NOMO-1 treated with dmso at 0.1 percent for 144 hours (cell line): ENCODE data around the gene PPP3CB.

Experiments
- DNase-seq: peaks from one replicate; lab custom pipeline; 2025; ENCODE audit not compliant: unreplicated experiment; lab: John Stamatoyannopoulos, UW

The PPP3CB gene

DNA sequence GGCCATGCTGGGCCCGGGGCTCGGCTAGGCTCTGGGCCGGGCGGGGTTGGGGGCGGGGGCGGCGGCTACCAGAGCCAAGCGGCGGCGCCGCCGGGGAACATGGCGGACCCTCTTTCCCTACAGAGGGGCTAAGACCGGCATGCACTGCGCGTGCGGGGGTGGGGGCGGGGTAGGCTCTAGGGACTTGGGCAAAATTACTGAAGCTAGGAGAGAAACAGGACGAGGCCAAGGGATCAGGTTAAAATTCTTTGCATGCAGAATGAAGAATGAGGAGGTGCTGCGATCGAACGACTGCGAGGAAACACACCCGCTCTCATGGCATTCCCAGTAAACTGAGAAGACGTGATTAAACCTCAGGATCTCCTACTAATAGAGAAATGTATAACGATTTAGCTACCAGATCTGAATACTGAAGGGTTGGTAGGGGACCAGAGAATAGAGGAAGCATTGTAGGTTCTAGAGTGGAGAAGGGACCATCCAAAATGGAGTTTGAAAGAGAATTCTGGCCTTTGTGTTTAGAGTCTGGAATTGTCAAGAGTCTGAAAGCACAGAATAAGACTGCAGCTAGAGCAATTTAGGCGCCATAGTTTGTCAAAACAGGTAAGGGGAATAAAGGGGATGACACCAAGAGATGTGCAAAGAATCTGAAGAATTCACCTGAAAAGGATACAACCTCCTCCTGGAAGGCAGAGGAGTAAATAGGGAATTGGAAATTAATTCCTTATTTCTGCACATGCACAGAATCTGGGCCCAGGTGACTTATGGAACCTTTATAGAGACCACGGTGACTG, at the start of gene PPP3CB:
Gene PPP3CB (minus strand): TSS at position 141 of the 791 bp plus-strand sequence. CDS start 135 bp downstream, at position 6.
- DNase-seq: peak; percentile 87

- DNase-seq: no peak
Observed at GRCh38 chr10:73545357-73545756, 49.5 kb upstream of the PPP3CB start.

DNA sequence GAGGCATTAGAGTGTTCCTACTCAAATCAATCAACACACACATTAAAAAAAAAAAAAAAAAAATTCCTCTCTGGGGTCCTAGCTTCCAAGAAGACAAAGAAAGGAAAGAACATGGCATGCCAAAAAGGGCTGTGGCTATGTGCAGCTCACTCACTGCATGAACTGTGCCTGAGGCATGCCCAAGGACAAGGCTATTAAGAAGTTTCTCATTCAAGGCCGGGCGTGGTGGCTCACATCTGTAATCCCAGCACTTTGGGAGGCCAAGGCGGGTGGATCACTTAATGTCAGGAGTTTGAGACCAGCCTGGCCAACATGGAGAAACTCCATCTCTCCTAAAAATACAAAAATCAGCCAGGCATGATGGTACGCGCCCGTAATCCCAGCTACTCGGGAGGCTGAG, 41.9 kb upstream of the PPP3CB start:
- no peak for DNase-seq

- DNase-seq: no peak
Observed at GRCh38 chr10:73537288-73537687, 41.5 kb upstream of the PPP3CB start.

DNA sequence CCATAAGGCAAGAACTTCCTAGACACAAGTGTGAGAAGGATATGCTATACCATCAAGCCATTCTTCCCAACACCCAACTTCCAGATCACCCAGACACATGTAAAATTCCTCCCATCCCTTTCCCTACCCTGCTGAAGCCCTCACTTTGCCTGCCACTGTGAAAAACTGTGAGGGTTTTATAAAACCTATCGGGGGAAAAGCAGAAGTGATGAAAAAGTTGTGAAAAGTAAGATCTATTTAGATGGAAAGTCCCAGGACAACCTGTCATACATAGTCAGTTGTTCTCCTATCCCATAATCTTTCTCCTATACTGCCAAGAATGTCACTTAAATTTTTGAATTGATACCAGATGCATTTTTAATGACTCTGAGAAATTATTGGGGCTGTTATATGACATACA, 39.0 kb upstream of the PPP3CB start:
- DNase-seq: no peak

- peak; percentile 64 for DNase-seq
Observed at GRCh38 chr10:73529089-73529832, 33.4 kb upstream of the PPP3CB start.

- DNase-seq: no peak
Observed at GRCh38 chr10:73522263-73522662, 26.4 kb upstream of the PPP3CB start.

DNA sequence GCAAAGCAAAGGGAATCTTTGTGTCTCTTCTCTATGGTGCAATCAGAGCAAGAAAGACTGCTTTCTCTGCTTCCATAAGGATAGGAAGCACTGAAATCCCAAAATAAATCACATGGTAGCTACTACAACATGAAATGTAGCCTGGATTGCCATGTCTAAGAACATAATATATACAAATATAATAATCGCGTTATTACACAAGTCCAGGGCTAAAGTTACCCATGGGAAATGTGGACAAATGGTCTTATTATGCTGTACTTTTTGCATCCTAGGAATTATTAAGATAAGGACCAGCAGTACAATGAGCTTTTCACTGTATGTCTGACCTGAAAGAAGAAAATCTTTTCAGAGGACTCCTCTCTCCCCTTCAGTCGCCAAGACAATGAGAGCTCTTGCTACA, 23.5 kb upstream of the PPP3CB start:
- no peak for DNase-seq

DNA sequence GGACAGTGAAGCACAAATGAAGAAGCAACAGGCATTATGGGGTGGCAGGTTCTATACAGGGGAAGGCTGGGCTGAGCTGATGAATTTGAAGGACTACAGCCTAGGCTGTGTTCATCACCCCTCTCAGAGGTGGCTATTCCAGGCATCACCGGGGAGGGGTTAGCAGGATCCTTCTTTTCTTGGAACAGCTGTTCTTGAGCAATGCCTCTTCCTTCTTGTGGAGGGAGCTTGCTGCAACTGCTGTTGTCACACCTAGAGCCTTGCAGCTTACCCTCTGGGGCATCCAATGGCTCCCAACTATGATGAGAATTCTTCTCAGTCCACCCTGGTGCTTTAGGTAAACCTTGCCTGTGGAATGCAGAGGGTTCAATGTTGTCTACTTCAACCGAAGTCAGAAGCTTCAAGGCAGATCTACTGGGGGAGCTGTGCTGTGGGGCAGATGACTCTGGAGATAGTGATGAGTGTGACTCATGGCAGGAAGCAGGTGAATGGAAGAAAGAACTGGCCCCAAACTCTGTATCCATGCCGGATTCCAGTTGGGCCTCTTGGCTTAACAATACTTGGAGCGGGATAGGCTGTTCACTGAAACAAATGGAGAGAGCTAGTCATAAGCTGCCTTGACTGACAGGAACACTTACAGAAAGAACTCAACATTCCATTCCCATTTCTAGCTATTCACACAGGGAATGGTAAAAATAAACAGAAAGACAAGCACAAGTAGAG, 21.5 kb upstream of the PPP3CB start:
- no peak for DNase-seq

- DNase-seq: no peak
Observed at GRCh38 chr10:73512207-73512743, 16.5 kb upstream of the PPP3CB start.

GRCh38 chr10:73509695-73510094, 13.9 kb upstream of the PPP3CB start:
- DNase-seq: no peak

DNA sequence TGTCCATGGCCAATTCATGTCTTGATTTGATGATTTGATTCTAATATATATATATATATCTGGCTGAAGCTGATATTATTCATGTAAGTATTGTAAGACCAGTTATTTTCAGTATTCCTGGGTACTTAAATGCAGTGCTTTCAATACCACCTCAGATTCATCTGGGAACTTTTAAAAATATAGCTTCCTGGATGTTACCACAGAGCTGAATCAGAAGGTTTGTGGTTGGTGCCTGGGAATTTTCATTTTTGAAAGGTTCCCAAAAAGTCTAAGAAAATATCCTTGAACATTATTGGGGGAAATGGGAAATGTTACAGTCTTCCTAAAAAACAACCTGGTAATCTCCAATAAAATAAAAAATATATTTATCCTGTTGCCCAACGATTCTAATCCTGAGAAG, 10.7 kb upstream of the PPP3CB start:
- no peak for DNase-seq

DNA sequence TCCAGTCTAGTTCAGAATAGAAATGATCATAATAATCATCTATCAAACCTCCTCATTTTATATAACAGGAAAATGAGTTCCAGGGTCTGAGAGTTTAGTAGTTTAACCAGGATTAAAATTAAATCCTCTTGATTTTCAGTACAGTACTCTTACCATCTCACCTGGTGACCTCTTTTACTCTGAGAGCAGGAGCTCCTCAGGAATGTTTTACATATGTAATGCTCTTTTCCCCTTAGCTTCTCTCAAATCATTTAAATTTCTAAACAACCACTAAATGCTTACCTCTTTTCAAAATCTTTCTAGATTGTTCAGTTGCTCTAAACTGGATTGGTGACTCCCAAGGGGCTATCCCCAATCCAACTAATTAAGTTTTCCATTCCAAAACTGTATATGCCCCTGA, 10.2 kb upstream of the PPP3CB start:
- DNase-seq: no peak

DNA sequence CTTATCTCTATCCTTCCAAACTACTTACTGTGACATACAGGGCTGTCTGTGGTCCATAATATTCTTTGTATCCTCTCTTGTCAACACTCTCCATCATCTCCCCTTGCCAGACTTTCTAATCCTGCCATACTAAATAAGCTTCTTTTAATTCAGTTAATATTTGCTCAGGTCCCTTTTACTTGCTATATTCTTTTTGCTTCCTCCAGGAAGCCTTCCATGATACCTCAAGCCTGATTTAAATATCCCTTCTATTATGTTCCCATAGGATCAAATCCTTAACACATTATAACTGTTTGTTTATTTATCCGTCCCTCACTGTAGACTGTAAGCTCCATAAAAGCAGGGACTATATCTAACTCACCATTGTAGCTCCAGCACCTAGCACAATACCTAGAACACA, 7.2 kb upstream of the PPP3CB start:
- no peak for DNase-seq

GRCh38 chr10:73501651-73502050, 5.8 kb upstream of the PPP3CB start:
- DNase-seq: peak; percentile 6

- no peak for DNase-seq
Observed at GRCh38 chr10:73497623-73498022, 1.8 kb upstream of the PPP3CB start.

GRCh38 chr10:73495226-73495883, 469 bp downstream of the PPP3CB start:
- peak; percentile 92 for DNase-seq

DNA sequence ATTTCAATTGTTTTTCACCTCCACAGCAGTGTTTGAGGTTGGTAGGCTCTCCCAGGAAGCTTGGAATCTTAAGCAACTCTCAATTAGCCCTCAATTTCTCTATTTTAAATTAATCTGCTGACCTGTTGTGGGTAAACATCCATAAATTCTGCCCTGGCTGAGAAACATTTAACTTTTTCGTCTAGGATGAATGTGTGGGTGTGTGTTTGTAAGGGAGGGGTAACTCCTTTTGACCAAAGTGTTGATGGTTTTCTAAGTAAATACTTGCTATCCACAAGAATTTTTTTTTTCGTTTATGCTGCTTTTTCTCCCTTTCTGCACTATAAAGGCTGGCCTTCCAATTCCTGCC, 973 bp downstream of the PPP3CB start:
- DNase-seq: no peak

- no peak for DNase-seq
Observed at GRCh38 chr10:73494213-73494612, 1.6 kb downstream of the PPP3CB start.

DNA sequence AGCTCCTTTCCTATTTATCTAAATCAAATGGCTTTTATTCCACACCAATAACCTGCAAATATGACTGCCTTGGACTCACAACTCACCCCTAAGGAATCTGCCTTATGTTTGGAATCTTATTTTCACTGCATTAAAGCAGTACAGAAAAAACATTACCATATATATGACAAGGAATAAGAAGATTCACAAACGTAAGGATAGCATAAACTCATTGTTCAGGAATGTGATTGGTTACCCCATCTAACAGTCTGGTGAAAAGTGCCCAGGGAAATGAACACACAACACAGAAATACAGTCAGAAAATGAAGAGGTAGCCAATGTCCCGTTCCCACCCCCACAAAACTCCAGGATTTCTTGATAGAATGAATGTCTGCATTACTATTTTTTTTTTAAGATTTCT, 2.0 kb downstream of the PPP3CB start:
- DNase-seq: no peak

- DNase-seq: no peak
Observed at GRCh38 chr10:73486601-73487000, 9.2 kb downstream of the PPP3CB start.
